ENCODE data around the gene TNRC18.
"Not testable (repeated sequence)": the region's sequence is repeated elsewhere in the genome, so short reads cannot be mapped to it uniquely, and the experiment has no call there.

The TNRC18 gene

GRCh38 chr7:5291301-5291700 lies 132.3 kb downstream of the TNRC18 start:
- no peak for DNase-seq (ENCODE audit: low spot score)

GRCh38 chr7:5289355-5289754 lies 134.3 kb downstream of the TNRC18 start:
- no peak for DNase-seq (ENCODE audit: low spot score)

- not testable (repeated sequence) for DNase-seq (ENCODE audit: low spot score)
Measured at GRCh38 chr7:5288560-5288959, 135.1 kb downstream of the TNRC18 start.

- DNase-seq (ENCODE audit: low spot score): no peak
Measured at GRCh38 chr7:5287802-5288201, 135.8 kb downstream of the TNRC18 start.

- DNase-seq (ENCODE audit: low spot score): not testable (repeated sequence)
Measured at GRCh38 chr7:5287373-5287772, 136.3 kb downstream of the TNRC18 start.

GRCh38 chr7:5286933-5287332 lies 136.7 kb downstream of the TNRC18 start:
- DNase-seq (ENCODE audit: low spot score): no peak

- DNase-seq (ENCODE audit: low spot score): no peak
Measured at GRCh38 chr7:5284304-5285281, 139.0 kb downstream of the TNRC18 start.

GRCh38 chr7:5283421-5284303 lies 140.0 kb downstream of the TNRC18 start:
- no peak for DNase-seq (ENCODE audit: low spot score)

GRCh38 chr7:5282543-5283316 lies 140.9 kb downstream of the TNRC18 start, which contains the start of gene SLC29A4:
SLC29A4 (plus strand) TSS chr7:5282943; CDS start chr7:5287817, 4,874 bp downstream.
- no peak for DNase-seq (ENCODE audit: low spot score)

GRCh38 chr7:5281598-5282500 lies 141.8 kb downstream of the TNRC18 start:
- DNase-seq (ENCODE audit: low spot score): not testable (repeated sequence)

GRCh38 chr7:5279734-5280133 lies 143.9 kb downstream of the TNRC18 start:
- DNase-seq (ENCODE audit: low spot score): no peak

- no peak for DNase-seq (ENCODE audit: low spot score)
Measured at GRCh38 chr7:5278766-5279165, 144.9 kb downstream of the TNRC18 start.

GRCh38 chr7:5276611-5277010 lies 147.0 kb downstream of the TNRC18 start:
- no peak for DNase-seq (ENCODE audit: low spot score)

- DNase-seq (ENCODE audit: low spot score): not testable (repeated sequence)
Measured at GRCh38 chr7:5276123-5276522, 147.5 kb downstream of the TNRC18 start.

- not testable (repeated sequence) for DNase-seq (ENCODE audit: low spot score)
Measured at GRCh38 chr7:5275510-5275909, 148.1 kb downstream of the TNRC18 start.

- DNase-seq (ENCODE audit: low spot score): not testable (repeated sequence)
Measured at GRCh38 chr7:5274985-5275431, 148.6 kb downstream of the TNRC18 start.

GRCh38 chr7:5274441-5274840 lies 149.2 kb downstream of the TNRC18 start:
- no peak for DNase-seq (ENCODE audit: low spot score)

GRCh38 chr7:5273831-5274405 lies 149.7 kb downstream of the TNRC18 start:
- DNase-seq (ENCODE audit: low spot score): not testable (repeated sequence)

- DNase-seq (ENCODE audit: low spot score): no peak
Measured at GRCh38 chr7:5270788-5271187, 152.8 kb downstream of the TNRC18 start.

- not testable (repeated sequence) for DNase-seq (ENCODE audit: low spot score)
Measured at GRCh38 chr7:5269992-5270657, 153.5 kb downstream of the TNRC18 start.
